Measurements from ENCODE around the gene JARID2. TPM values are rescaled to one million over a fixed set of nuclear protein-coding genes. Genes with fewer than 3 reads are reported as not detected.

The JARID2 gene
- total and polyA plus RNA-seq, 9 of the 15 experiments (the other 6 are each of a cell fraction or from before 2014, with no cell fraction given): 5.0 to 29.0 (median 15.6) TPM

DNA sequence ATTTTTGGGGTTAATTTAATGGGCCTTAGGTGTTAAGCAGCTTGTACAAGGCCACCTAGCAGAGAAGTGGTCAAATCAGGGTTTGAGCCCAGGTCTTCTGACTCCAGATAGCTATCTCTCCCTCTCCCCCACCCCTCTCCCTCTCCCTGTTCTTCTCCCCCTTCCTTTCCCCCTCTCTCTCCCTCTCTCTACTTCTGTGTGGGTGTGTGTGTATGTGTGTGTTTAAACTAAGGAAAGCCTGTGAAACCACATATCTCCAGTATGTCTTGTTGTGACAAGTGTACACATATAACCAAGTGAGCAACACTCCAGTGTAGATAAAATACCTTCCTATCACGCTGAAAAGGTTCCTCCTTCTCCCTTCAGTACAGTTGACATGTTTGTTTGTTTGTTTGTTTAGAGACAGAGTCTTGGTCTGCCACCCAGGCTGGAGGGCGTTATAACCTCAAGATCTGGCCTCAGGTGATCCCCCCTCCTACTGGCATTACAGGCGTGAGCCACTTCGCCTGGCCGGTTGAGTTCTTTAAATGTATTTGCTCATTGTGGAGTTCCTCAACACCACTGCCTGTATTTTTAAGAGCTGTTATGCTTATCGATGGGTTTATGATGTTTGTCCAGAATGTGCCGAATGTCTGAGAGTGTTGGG, 140.4 kb downstream of the JARID2 start (continued):
- TF ChIP-seq USF1 (CRISPR knock-in tag; IDR thresholded peaks at IDR 0.05) (no peak), SAP30 (IDR thresholded peaks at IDR 0.05; ENCODE audit: borderline replicate concordance, insufficient read depth, low read depth, low read length, poor library complexity, severe bottlenecking) (no peak), U2AF1 (optimal IDR thresholded peaks at IDR 0.05; ENCODE audit: low read depth, low read length) (no peak), RCOR1 (IDR thresholded peaks at IDR 0.05; ENCODE audit: borderline replicate concordance in 1 of 2, low read depth in 2 of 2, low read length in 2 of 2) (peak in 1 of 2 experiments; percentile 4; a peak in 1 of 4 replicates), PHTF2 (CRISPR knock-in tag; IDR thresholded peaks at IDR 0.05) (no peak), ZNF12 (CRISPR knock-in tag; IDR thresholded peaks at IDR 0.05) (no peak), KDM1A (IDR thresholded peaks at IDR 0.05) (peak in 1 of 2 experiments; percentile 26; a peak in 1 of 4 replicates), HLTF (IDR thresholded peaks at IDR 0.05) (0 out of 2 replicates have a peak, but pooled peaks have one; percentile 16), PHB2 (IDR thresholded peaks at IDR 0.05; ENCODE audit: low read depth) (no peak), ZNF197 (CRISPR knock-in tag; IDR thresholded peaks at IDR 0.05; ENCODE audit: low read depth) (no peak), ZEB2 (IDR thresholded peaks at IDR 0.05) (no peak), EGR1 (conservative IDR thresholded peaks at IDR 0.05) (peak; percentile 72), NR2F6 (CRISPR knock-in tag; IDR thresholded peaks at IDR 0.05) (no peak), HDAC1 (IDR thresholded peaks at IDR 0.05) (0 out of 4 replicates have a peak, but pooled peaks of 1 of the 2 experiments have one; percentile 23), ELF1 (tag; IDR thresholded peaks at IDR 0.05) (no peak), ZFP36 (IDR thresholded peaks at IDR 0.05; ENCODE audit: low read depth, low read length, partially characterized antibody) (no peak), ZNF655 (CRISPR knock-in tag; IDR thresholded peaks at IDR 0.05) (no peak), TEAD4 (IDR thresholded peaks at IDR 0.05; ENCODE audit: low read length) (0 out of 2 replicates have a peak, but pooled peaks have one; percentile 37), TEAD4 (CRISPR knock-in tag; IDR thresholded peaks at IDR 0.05; ENCODE audit: borderline replicate concordance) (no peak)

All from K562 (cell line).